Adrenal gland (tissue), 5 donors: ENCODE measurements around the gene RSAD1.

Source experiments
- CTCF ChIP-seq, 6 experiments: fragments of 450-650 bp in 4 of 6; fragments of 200-600 bp in 2 of 6; sonication (generic) in 1 of 6; IDR thresholded peaks; 1 replicate in 5 of 6; 2 replicates in 1 of 6; pipeline versions ENCODE4 v1.5.1 to v1.8.0; 2016 to 2021; ENCODE audit warnings: antibody characterized with exemption in 6 of 6, mild to moderate bottlenecking in 2 of 6, moderate library complexity in 1 of 6
- POLR2A ChIP-seq, 2 donors: fragments of 450-650 bp; IDR thresholded peaks; one replicate each; pipeline ENCODE4 v1.6.1; 2017; ENCODE audit warnings: antibody characterized with exemption in 2 of 2, mild to moderate bottlenecking in 2 of 2, moderate library complexity in 1 of 2
- donor health status: DM: no; HTN: no; CAD: no.

- TF ChIP-seq POLR2A (IDR thresholded peaks at IDR 0.05) (no peak), CTCF (IDR thresholded peaks at IDR 0.05) (no peak)
These were observed 3.0 kb downstream of the RSAD1 start for GRCh38 chr17:50481648-50482047.
